ENCODE measurements around the gene ZNF862.
"Not testable (repeated sequence)": the region's sequence is repeated elsewhere in the genome, so short reads cannot be mapped to it uniquely, and the experiment has no call there.

Gene ZNF862

GRCh38 chr7:149881328-149882247 is 43.4 kb downstream of the ZNF862 start:
- H3K4me1 ChIP-seq (ENCODE audit: control insufficient read depth, insufficient read depth, low read length), result peaks cover 7% of the 10 kb centered on the region
- H3K36me3 ChIP-seq (ENCODE audit: control insufficient read depth, insufficient read depth, low read length), result no peaks in the 10 kb centered on the region
- no peaks in the 10 kb centered on the region for H3K9me3 ChIP-seq (ENCODE audit: control insufficient read depth, insufficient read depth, low read length)
- no peak overlapping the region for H3K9ac ChIP-seq (ENCODE audit: low read depth, low read length)
- H3K27me3 ChIP-seq (ENCODE audit: control insufficient read depth, insufficient read depth, low read length), result no peaks in the 10 kb centered on the region
- no peak overlapping the region for H3K4me3 ChIP-seq (ENCODE audit: low read depth, low read length)

- H3K27me3 ChIP-seq (ENCODE audit: control insufficient read depth, insufficient read depth, low read length), result no peaks in the 10 kb centered on the region
- no peaks in the 10 kb centered on the region for H3K9me3 ChIP-seq (ENCODE audit: control insufficient read depth, insufficient read depth, low read length)
- H3K9ac ChIP-seq (ENCODE audit: low read depth, low read length), result no peak overlapping the region
- H3K4me3 ChIP-seq (ENCODE audit: low read depth, low read length), result no peak overlapping the region
- H3K36me3 ChIP-seq (ENCODE audit: control insufficient read depth, insufficient read depth, low read length), result no peaks in the 10 kb centered on the region
- peaks cover 7% of the 10 kb centered on the region for H3K4me1 ChIP-seq (ENCODE audit: control insufficient read depth, insufficient read depth, low read length)
Observed at GRCh38 chr7:149882248-149883047, 44.3 kb downstream of the ZNF862 start.

DNA sequence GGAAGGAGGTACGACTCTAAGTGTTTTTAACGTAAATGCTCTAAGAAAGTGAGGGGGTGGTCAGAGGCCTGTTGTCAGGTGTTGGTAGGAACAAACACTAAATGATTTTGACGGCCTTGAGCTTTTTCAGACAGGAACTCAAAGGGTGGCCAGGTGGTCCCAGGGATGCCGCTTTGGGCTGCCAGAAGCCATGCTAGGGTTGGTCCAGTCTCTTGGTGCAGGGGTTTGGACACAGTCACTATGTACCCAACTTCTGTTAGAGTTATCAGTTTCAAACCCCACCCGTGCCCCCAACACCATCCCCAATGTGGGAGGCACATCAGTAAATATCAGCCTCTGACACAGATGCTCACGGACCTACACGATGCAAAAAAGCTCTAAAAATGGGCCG is 44.9 kb downstream of the ZNF862 start:
- Histone ChIP-seq H3K9ac (ENCODE audit: low read depth, low read length) (no peak overlapping the region), H3K4me3 (ENCODE audit: low read depth, low read length) (no peak overlapping the region), H3K27me3 (ENCODE audit: control insufficient read depth, insufficient read depth, low read length) (no peaks in the 10 kb centered on the region), H3K36me3 (ENCODE audit: control insufficient read depth, insufficient read depth, low read length) (no peaks in the 10 kb centered on the region), H3K4me1 (ENCODE audit: control insufficient read depth, insufficient read depth, low read length) (peaks cover 7% of the 10 kb centered on the region), H3K9me3 (ENCODE audit: control insufficient read depth, insufficient read depth, low read length) (no peaks in the 10 kb centered on the region)

GRCh38 chr7:149883452-149883861 is 45.3 kb downstream of the ZNF862 start:
- Histone ChIP-seq H3K4me1 (ENCODE audit: control insufficient read depth, insufficient read depth, low read length) (peaks cover 7% of the 10 kb centered on the region), H3K36me3 (ENCODE audit: control insufficient read depth, insufficient read depth, low read length) (no peaks in the 10 kb centered on the region), H3K9ac (ENCODE audit: low read depth, low read length) (no peak overlapping the region), H3K27me3 (ENCODE audit: control insufficient read depth, insufficient read depth, low read length) (no peaks in the 10 kb centered on the region), H3K9me3 (ENCODE audit: control insufficient read depth, insufficient read depth, low read length) (no peaks in the 10 kb centered on the region), H3K4me3 (ENCODE audit: low read depth, low read length) (no peak overlapping the region)

GRCh38 chr7:149884016-149884415 is 45.8 kb downstream of the ZNF862 start:
- no peaks in the 10 kb centered on the region for H3K27me3 ChIP-seq (ENCODE audit: control insufficient read depth, insufficient read depth, low read length)
- H3K4me1 ChIP-seq (ENCODE audit: control insufficient read depth, insufficient read depth, low read length), result peaks cover 7% of the 10 kb centered on the region
- no peaks in the 10 kb centered on the region for H3K9me3 ChIP-seq (ENCODE audit: control insufficient read depth, insufficient read depth, low read length)
- no peak overlapping the region for H3K9ac ChIP-seq (ENCODE audit: low read depth, low read length)
- H3K4me3 ChIP-seq (ENCODE audit: low read depth, low read length), result no peak overlapping the region
- no peaks in the 10 kb centered on the region for H3K36me3 ChIP-seq (ENCODE audit: control insufficient read depth, insufficient read depth, low read length)

GRCh38 chr7:149884541-149884940 is 46.4 kb downstream of the ZNF862 start:
- Histone ChIP-seq H3K4me3 (ENCODE audit: low read depth, low read length) (no peak overlapping the region), H3K9me3 (ENCODE audit: control insufficient read depth, insufficient read depth, low read length) (no peaks in the 10 kb centered on the region), H3K36me3 (ENCODE audit: control insufficient read depth, insufficient read depth, low read length) (no peaks in the 10 kb centered on the region)

DNA sequence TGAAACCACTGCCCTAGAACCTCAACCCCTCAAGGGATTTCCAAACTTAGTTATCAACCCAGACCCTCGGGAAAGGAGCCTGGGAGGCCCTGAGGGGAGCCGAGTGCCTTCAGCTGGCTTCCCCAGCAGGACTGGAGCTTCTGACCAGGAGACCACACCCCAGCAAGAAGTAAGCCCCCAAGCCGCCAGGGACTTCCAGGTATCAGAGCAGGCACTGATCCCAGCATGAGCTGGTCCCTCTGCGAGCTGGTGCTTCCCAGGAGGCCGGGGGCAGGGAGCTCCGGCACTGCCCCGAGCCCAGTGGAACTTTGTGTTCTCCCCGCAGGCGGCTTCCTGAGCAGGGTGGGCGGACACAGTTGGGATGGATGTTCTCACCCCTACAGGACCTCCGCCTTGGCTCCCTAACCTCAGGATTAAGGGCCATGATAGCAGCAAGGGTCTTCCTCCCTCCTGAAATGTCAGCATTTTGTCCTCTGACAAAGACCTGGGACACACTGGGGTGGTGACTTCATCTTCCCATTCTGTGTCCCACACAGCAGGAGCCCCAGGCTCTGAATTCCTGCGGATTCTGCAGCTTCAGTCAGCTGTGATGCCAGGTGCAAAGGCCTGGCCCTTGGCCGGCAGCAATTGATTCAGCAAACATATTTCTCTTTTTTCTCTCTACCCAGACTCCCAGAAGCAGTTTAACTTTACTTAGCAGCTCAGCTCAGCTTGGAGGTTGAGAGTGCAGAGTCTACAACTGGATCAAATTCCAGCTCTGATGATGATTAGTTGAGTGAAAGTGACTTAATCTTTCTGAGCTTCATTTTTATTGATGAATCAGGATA is 47.2 kb downstream of the ZNF862 start:
- no peak overlapping the region for H3K4me3 ChIP-seq (ENCODE audit: low read depth, low read length)
- H3K9me3 ChIP-seq (ENCODE audit: control insufficient read depth, insufficient read depth, low read length), result no peaks in the 10 kb centered on the region
- H3K9ac ChIP-seq (ENCODE audit: low read depth, low read length), result no peak overlapping the region
- peaks cover 7% of the 10 kb centered on the region for H3K4me1 ChIP-seq (ENCODE audit: control insufficient read depth, insufficient read depth, low read length)
- no peaks in the 10 kb centered on the region for H3K27me3 ChIP-seq (ENCODE audit: control insufficient read depth, insufficient read depth, low read length)
- H3K36me3 ChIP-seq (ENCODE audit: control insufficient read depth, insufficient read depth, low read length), result no peaks in the 10 kb centered on the region

More at GRCh38 chr7:149884541-149884940, 46.4 kb downstream of the ZNF862 start:
- peaks cover 7% of the 10 kb centered on the region for H3K4me1 ChIP-seq (ENCODE audit: control insufficient read depth, insufficient read depth, low read length)
- H3K27me3 ChIP-seq (ENCODE audit: control insufficient read depth, insufficient read depth, low read length), result no peaks in the 10 kb centered on the region
- H3K9ac ChIP-seq (ENCODE audit: low read depth, low read length), result no peak overlapping the region

GRCh38 chr7:149886018-149886415 is 47.8 kb downstream of the ZNF862 start:
- Histone ChIP-seq H3K9me3 (ENCODE audit: control insufficient read depth, insufficient read depth, low read length) (no peaks in the 10 kb centered on the region), H3K27me3 (ENCODE audit: control insufficient read depth, insufficient read depth, low read length) (no peaks in the 10 kb centered on the region), H3K9ac (ENCODE audit: low read depth, low read length) (no peak overlapping the region), H3K4me1 (ENCODE audit: control insufficient read depth, insufficient read depth, low read length) (peaks cover 7% of the 10 kb centered on the region), H3K4me3 (ENCODE audit: low read depth, low read length) (no peak overlapping the region), H3K36me3 (ENCODE audit: control insufficient read depth, insufficient read depth, low read length) (no peaks in the 10 kb centered on the region)

DNA sequence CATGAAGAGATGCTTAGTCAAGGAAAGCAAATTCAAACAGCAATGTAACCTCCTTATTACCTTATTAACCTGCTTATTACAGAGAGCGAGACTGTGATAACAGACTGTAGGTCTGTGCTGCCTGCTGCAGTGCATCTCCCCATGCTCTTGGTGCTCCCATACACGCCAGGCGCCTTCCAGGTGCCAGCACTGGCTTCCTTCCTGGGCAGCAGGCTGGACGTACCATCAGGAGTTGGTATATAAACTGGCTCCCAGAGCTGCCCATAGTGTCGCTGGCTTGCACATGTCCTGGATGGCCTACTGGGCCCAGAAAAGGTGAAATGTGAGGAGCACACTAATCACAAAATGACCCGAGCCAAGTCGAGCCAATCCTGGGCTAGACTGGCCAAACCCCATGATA is 49.1 kb downstream of the ZNF862 start:
- Histone ChIP-seq H3K4me3 (ENCODE audit: low read depth, low read length) (no peak overlapping the region), H3K27me3 (ENCODE audit: control insufficient read depth, insufficient read depth, low read length) (no peaks in the 10 kb centered on the region), H3K36me3 (ENCODE audit: control insufficient read depth, insufficient read depth, low read length) (no peaks in the 10 kb centered on the region), H3K9me3 (ENCODE audit: control insufficient read depth, insufficient read depth, low read length) (no peaks in the 10 kb centered on the region), H3K4me1 (ENCODE audit: control insufficient read depth, insufficient read depth, low read length) (peaks cover 7% of the 10 kb centered on the region), H3K9ac (ENCODE audit: low read depth, low read length) (no peak overlapping the region)

DNA sequence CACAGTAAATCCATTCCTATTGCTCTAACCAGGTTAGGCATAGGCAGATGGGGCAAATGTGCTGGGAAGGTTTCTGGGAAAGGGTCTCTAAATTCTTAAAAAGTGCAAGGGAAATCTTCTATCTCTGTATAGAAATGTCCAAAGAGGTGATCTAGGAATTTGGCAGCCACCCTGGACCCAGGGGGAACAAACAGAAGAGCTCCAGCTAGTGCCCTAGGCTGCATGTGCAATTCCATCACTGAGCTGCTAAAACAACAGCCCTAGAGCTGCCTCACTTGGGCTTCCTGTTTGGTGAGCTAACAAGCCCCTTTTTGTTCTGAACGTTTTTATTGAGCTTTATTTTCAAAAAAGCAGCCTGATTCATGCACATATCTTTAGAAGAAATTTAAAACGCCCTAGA is 52.5 kb downstream of the ZNF862 start:
- H3K9me3 ChIP-seq (ENCODE audit: control insufficient read depth, insufficient read depth, low read length); H3K4me3 ChIP-seq (ENCODE audit: low read depth, low read length); H3K36me3 ChIP-seq (ENCODE audit: control insufficient read depth, insufficient read depth, low read length); H3K4me1 ChIP-seq (ENCODE audit: control insufficient read depth, insufficient read depth, low read length); H3K9ac ChIP-seq (ENCODE audit: low read depth, low read length); H3K27me3 ChIP-seq (ENCODE audit: control insufficient read depth, insufficient read depth, low read length): not testable (repeated sequence)

DNA sequence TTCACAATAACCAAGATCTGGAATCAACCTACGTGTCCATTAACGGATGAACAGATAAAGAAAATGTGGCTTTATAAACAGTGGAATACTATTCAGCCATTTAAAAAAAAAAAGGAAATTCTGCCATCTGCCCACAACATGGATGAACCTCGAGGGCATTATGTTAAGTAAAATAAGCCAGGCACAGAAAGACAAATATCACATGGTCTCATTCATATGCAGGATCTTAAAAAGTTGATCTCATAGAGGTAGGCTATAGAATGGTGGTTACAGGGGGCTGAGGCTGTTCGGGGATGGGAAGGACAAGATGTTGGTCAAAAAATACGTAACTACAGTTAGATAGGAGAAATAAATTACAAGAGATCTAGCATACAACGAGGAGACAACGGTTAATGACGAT is 56.8 kb downstream of the ZNF862 start:
- not testable (repeated sequence) for H3K4me1 ChIP-seq (ENCODE audit: control insufficient read depth, insufficient read depth, low read length); H3K36me3 ChIP-seq (ENCODE audit: control insufficient read depth, insufficient read depth, low read length); H3K9ac ChIP-seq (ENCODE audit: low read depth, low read length); H3K9me3 ChIP-seq (ENCODE audit: control insufficient read depth, insufficient read depth, low read length); H3K27me3 ChIP-seq (ENCODE audit: control insufficient read depth, insufficient read depth, low read length); H3K4me3 ChIP-seq (ENCODE audit: low read depth, low read length)

Measured in iPS-15b (cell line).